Measurements from ENCODE around the gene LYRM2.

- TF ChIP-seq YY1 (IDR thresholded peaks at IDR 0.05; ENCODE audit: insufficient read depth, insufficient read length) = no peak
- TF ChIP-seq ZNF274 (IDR thresholded peaks at IDR 0.05; ENCODE audit: low read depth, low read length) = no peak
- TF ChIP-seq SUZ12 (IDR thresholded peaks at IDR 0.05; ENCODE audit: extremely low read depth, insufficient read depth, insufficient read length) = no peak
These were observed 32.7 kb downstream of the LYRM2 start for GRCh38 chr6:89605861-89606260.
